ENCODE measurements around the gene SPINDOC. TPM values are rescaled to one million over a fixed set of nuclear protein-coding genes. Genes with fewer than 3 reads are reported as not detected.

The SPINDOC gene
- total and polyA plus RNA-seq, 9 of the 15 experiments (the other 6 are each of a cell fraction or from before 2014, with no cell fraction given), result 0.70 to 36.3 (median 19.6) TPM

DNA sequence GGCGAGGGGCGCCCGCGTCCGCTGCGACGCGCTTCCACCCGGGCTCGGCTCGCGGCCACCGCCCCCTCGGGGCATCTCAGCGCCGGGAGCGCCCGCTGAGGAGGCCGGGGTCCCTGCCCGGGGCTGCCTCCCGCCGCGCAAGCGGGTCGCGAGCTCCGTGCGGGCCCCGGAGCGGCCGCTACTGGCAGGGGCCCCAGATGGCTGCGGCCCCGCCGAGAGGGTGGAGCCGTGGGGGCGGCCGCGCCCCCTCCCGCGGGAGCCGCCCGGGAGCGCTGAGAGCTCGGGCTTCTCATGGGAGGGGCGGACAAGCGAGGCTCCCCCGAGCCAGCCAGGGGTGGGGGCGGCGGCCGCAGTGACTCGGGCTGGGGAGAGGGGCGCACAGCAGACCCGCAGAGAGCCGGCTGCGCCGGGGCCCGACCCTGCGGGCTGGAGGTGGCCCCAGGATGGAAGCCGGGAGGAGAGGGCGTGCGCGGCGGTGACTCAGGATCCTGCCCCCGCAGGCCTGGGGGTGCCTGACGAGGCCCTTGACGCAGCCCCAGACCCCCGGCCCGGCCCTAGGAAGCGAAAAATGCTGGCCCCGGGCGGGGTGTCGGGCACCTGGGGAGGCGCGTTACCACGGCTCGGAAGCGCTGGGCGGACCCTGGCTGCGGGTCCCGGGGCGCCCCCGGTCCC lies 44.1 kb upstream of the SPINDOC start (continued):
- TF ChIP-seq SMAD2 (IDR thresholded peaks at IDR 0.05; ENCODE audit: low read depth, low read length) (no peak), CTCF (IDR thresholded peaks at IDR 0.05 in 2 of 3, conservative IDR thresholded peaks at IDR 0.05 in 1 of 3; ENCODE audit: insufficient read depth in 2 of 3, low read depth in 1 of 3, low read length in 3 of 3) (no peak), MEF2D (tag; conservative IDR thresholded peaks at IDR 0.05; ENCODE audit: low read depth) (no peak), HMG20A (CRISPR knock-in tag; conservative IDR thresholded peaks at IDR 0.05) (no peak), CEBPG (CRISPR knock-in tag; IDR thresholded peaks at IDR 0.05) (no peak), CEBPG (tag; conservative IDR thresholded peaks at IDR 0.05 in 1 of 2, IDR thresholded peaks at IDR 0.05 in 1 of 2) (no peak), ZSCAN32 (CRISPR knock-in tag; IDR thresholded peaks at IDR 0.05) (no peak), JUND (IDR thresholded peaks at IDR 0.05; ENCODE audit: borderline replicate concordance, low read depth, low read length) (peak; percentile 58), JUND (tag; IDR thresholded peaks at IDR 0.05; ENCODE audit: borderline replicate concordance, low read depth, low read length) (no peak; the same call in 2 of the 3 replicates), KLF10 (CRISPR knock-in tag; IDR thresholded peaks at IDR 0.05) (no peak), NR2C2 (CRISPR knock-in tag; IDR thresholded peaks at IDR 0.05) (no peak), NR2C2 (tag; IDR thresholded peaks at IDR 0.05) (peak; percentile 37; the same call in 1 of the 2 replicates), ELF4 (CRISPR knock-in tag; IDR thresholded peaks at IDR 0.05) (no peak), JUN (IDR thresholded peaks at IDR 0.05; ENCODE audit: borderline replicate concordance, low read depth, low read length) (no peak), JUN (CRISPR knock-in tag; IDR thresholded peaks at IDR 0.05; ENCODE audit: borderline replicate concordance) (no peak), ZNF165 (CRISPR knock-in tag; IDR thresholded peaks at IDR 0.05; ENCODE audit: borderline replicate concordance) (no peak), POLR3G (IDR thresholded peaks at IDR 0.05; ENCODE audit: extremely low read depth, insufficient read length, insufficient replicate concordance) (no peak), USF2 (CRISPR knock-in tag; IDR thresholded peaks at IDR 0.05) (no peak), PHF8 (IDR thresholded peaks at IDR 0.05; ENCODE audit: borderline replicate concordance, low read length) (peak; percentile 77; the same call in 1 of the 2 replicates), E2F3 (CRISPR knock-in tag; IDR thresholded peaks at IDR 0.05) (no peak), PHF20 (IDR thresholded peaks at IDR 0.05; ENCODE audit: partially characterized antibody) (no peak)
- TF ChIP-seq, protein P1, sequence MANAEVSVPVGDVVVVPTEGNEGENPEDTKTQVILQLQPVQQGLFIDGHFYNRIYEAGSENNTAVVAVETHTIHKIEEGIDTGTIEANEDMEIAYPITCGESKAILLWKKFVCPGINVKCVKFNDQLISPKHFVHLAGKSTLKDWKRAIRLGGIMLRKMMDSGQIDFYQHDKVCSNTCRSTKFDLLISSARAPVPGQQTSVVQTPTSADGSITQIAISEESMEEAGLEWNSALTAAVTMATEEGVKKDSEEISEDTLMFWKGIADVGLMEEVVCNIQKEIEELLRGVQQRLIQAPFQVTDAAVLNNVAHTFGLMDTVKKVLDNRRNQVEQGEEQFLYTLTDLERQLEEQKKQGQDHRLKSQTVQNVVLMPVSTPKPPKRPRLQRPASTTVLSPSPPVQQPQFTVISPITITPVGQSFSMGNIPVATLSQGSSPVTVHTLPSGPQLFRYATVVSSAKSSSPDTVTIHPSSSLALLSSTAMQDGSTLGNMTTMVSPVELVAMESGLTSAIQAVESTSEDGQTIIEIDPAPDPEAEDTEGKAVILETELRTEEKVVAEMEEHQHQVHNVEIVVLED (CRISPR knock-in tag; IDR thresholded peaks at IDR 0.05), result no peak
- TF ChIP-seq, protein P2, sequence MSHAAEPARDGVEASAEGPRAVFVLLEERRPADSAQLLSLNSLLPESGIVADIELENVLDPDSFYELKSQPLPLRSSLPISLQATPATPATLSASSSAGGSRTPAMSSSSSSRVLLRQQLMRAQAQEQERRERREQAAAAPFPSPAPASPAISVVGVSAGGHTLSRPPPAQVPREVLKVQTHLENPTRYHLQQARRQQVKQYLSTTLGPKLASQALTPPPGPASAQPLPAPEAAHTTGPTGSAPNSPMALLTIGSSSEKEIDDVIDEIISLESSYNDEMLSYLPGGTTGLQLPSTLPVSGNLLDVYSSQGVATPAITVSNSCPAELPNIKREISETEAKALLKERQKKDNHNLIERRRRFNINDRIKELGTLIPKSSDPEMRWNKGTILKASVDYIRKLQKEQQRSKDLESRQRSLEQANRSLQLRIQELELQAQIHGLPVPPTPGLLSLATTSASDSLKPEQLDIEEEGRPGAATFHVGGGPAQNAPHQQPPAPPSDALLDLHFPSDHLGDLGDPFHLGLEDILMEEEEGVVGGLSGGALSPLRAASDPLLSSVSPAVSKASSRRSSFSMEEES (CRISPR knock-in tag; IDR thresholded peaks at IDR 0.05), result no peak

Measured in K562 (cell line).